CD4-positive, alpha-beta T cell treated with Interleukin-15 for 1 hour (primary cell): Measurements from ENCODE around the gene VSTM5.

Experiments
- DNase-seq: peaks from one replicate; pipeline ENCODE4 v3.0.0-alpha.2; 2020

Gene VSTM5

DNA sequence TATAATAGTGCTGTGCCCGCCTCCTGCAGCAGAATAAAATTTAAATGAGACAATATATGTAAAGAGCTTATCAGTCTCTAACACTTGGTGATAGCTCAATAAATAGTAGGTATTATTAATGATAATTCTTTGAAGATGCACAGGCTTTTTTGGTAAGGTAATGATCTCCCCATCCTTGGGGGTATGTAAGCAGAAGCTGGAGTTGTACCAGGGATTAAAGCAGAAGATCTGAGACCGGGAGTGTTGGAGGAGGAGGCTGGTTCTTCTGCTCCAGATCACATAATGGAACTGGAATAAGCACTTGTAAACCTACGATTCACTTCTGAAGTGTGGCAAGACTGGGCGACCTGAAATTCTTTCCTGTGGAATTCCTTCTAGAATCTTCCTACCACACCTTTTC lies 8.4 kb downstream of the VSTM5 start:
- DNase-seq = no peak

DNA sequence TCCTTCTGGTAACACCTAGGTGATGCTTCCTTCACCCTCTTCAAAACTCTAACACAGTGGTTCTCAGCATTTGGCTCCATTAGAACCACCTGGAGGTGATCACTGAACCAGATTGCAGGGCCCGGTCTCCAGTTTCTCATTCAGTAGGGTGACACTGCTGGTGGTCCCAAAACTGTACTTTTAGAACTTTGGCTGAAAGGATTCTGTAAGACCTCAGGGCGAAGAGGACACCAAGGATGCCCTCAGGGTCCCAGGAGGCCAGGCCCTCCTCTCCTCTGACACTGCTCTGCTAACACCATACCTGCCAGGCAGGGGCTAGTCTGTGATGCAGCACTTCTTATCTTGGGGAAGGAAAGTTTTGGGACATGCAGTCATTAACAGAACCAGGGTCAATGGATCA lies 9.0 kb downstream of the VSTM5 start:
- no peak for DNase-seq

DNA sequence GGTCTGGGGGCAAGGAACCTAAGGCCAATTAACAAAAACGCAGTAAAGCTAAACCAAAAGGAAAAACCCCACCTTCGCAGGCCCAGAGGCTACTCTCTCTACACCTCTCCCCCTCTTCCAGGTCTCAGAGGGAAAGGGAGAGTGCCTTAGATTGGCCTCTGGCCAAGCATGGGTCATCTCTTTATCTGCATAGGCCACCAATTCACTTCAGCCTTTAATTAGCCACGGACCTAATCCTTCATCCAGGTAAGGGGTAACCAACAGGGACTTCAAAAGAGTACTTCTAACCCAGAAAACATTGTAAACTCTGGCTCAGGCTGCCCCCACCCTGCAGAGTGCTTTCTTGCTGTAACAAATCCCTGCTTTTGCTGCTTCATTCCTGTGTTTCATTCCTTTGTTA lies 9.4 kb downstream of the VSTM5 start:
- no peak for DNase-seq

DNA sequence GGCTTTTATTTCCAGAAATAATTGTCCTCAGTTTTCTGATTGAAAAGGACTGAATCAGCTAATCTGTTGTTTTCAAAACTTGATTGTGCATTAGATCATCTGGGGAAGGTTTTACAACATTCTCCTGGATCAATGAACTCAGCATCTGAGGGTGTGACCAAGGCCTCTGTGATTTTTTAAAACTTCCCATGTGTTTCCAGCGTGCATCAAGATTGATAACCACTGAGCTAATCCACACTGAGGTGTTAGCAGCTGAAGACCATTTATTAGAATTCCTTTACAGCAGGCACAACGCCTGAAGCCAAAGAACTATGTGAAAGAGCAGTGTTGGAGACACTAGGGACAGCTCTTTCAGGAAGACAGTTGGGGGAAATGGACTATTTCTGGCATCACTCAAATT lies 10.2 kb downstream of the VSTM5 start:
- DNase-seq = no peak

DNA sequence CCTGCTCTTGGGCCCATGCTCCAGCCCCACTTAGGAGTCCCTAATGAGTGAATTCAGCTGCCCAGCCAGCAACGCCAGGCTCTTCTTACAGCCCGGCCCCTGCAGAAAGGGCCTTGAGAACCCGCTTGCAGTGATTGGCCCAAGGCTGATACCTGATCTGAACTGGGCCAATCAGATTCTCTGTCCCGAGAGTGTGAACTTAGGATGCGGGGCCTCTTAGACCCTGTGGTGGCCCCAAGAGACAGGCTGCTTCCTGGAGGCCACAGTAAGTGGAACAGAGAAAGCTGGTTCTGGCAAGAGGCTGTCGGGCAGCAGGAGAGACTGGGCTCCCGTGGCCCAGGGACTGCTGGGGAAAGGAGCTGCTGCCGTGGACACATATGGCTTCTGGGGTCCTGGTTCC lies 11.5 kb downstream of the VSTM5 start:
- no peak for DNase-seq

DNA sequence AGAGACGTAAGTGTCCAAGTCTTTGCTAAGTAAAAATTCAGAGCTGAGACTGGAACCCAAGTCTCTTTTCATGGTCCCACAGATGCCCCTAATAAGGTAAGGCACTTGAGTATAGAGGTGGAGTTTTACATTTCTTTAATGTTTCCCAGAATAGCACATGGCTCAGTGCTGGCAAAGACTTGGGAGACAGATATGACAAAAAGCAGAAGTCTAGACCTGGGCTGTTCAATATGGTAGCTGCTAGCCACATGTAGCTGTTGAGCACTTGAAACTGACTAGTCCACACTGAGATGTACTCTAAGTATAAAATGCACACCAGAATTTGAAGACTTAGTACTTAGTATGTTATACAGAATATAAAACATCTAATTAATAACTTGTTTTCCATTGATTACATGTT lies 17.6 kb downstream of the VSTM5 start:
- DNase-seq = no peak

DNA sequence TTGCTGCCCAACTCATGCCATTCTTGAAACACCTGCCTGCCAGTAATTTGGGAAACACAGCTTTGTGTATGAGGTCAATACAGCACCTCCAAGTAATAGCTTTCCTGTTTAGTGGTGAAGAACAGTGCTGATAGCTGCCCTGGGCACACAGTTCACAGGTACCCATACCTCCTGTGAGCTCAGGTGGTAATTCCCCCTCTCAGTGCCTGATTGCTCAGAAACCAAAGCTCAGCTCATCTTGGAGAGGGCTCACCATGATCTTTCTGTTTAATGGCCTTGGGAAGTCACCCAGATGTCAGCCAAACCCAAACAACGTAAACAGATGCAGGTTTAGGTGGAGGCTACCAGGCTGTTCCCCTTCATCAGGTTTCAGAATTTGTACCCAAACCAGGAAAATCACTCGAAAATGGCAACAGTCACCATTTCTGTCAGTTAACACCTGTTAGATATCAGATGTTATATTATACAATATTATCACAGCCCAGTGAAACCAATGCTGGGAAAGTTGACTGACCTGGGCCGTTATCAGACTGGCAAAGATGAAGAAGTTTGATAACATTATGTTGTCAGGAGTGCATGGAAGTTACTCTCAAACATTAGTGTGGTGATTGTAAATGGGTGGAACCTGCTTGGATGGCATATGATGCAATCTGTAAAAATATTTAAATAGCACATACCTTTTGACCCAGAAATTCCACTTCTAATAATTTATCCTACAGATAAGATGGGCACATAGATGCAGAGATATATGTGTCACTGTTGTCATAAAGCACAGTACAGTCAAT lies 18.9 kb downstream of the VSTM5 start:
- DNase-seq = no peak

DNA sequence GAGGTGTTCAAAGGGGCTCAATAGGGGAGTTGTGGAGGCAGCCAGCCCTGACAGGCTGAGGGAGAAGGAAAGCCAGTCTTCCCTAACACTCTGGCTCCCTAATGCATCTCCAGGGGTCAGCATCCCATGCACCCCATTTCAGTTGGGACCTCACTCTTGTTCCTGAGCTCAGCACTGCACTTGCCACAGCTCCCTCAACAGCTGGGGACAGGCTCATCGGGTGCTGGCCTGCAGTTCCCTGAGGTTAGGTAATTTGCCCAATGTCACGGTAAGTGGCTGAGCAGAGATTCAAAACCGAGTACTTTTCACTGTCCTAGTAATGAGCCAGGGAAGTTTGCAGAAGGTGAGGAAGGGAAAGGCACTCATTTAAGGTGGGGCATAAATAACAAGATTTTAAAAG lies 20.8 kb downstream of the VSTM5 start:
- DNase-seq = no peak

DNA sequence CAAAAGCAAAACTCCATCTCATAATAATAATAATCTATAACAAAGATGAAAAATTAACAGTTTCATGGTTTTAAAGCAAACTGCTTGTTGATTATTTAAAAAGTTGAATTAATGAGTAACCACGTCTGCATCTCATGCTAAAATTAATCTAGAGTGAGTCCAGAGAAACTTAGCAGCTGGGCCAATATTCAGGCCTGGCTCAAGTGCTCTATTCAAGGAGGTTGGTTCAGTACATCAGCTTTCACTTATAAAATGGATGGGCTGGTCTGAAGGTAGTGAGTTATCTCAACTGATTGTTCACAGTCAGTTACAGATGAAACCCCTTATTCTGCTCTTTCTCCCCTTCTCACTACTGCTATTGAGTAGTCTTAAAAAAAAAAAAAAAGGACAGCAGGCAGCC lies 23.1 kb downstream of the VSTM5 start:
- DNase-seq = no peak

DNA sequence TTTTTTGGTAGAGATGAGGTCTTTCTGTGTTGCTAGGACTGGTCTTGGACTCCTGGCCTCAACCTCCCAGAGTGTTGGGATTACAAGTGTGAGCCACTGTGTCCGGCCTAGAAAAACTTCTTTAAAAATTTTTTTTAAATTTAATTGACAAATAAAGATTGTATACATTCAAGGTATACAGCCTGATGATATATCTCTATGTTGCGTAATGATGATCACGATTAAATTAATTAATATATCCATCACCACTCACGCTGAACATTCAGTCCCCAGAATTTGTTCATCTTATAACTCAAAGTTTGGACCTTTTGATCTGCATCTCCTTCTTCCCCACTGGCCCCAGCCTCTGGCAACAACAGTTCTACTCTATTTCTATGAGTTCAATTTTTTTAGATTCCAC lies 27.2 kb downstream of the VSTM5 start:
- no peak for DNase-seq

DNA sequence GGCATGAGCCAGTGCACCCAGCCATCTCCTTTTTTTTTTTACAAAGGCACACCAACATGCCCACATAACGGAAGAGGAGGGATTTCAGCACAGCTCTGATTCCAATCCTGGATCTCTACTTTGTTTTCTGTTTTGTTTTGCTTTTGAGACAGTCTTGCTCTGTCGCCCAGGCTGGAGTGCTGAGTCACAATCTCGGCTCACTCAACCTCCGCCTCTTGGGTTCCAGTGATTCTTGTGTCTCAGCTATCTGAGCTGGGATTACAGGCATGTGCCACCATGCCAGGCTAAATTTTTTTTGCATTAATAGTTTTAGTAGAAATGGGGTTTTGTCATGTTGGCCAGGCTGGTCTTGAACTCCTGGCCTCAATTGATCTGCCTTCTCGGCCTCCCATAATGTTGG lies 28.1 kb downstream of the VSTM5 start:
- DNase-seq = no peak

DNA sequence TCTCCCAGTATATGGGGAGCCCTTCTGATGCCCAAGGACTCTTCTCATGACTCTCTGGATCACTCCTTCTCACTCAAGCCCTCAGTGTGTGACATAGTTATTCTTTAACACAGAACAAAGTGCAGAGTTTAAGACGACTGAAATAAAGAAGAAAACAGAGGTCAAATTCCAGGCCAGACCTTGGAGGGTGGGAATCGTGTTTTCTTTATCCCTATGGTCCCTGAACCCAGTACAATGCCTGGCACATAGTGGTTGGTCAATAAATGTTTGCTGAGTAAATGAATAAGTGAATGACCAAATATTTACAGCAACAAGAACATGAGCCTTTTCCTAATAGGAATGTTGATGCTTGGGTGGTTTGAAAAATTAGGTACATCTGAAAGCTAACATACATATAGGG lies 28.8 kb downstream of the VSTM5 start:
- no peak for DNase-seq

DNA sequence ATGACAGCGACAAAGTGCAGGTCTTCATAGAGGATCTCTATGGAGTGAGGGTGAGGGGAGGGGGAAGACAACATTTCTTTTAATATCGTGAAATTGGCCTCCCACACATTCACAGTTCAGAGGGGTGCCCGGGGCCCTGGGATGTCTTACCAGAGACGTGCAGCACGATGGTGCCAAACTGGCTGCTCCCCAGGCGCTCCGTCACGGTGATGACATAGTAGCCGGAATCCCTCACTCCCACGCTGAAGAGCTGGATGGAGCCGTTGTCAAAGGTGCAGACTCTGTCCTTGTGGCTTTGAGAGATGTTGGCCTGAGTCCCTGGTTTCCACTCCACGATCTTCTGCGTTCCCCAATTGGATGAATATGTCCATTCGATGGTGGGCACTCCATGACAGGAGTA lies 29.6 kb downstream of the VSTM5 start:
- no peak for DNase-seq

DNA sequence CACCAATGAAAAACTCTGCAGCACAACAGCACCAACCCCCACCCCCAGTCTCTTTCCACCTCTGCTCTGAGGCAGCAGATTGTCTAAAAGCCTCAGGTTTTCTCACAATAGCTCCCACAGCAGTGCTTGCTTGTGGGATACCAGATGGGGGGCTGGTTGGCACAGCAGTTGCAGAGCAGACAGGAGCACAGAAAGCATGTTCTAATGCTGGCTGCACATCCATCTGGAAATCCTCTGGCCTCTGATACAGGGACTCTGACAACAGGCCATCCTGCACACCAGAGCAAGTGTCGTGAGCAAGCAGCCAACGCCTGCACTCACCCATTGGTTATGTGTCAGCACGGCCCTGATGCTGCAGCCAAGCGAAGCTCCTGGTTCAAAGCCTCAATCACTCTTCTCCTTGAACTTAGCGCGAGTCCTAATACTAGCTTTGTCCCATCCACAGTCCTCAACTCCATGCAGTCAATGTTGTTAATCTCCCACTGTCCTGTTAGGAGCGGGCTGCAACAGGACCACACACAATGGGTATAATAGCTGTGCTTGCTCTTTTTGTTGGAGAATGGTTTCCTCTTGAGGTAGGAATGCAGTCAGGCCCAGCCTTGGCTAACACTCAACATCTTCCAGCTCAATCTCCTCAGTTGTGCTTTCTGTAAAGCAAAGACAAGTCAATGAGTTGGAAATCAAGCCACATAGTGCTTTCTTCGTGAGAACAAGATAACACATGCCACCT lies 30.3 kb downstream of the VSTM5 start:
- DNase-seq = no peak

DNA sequence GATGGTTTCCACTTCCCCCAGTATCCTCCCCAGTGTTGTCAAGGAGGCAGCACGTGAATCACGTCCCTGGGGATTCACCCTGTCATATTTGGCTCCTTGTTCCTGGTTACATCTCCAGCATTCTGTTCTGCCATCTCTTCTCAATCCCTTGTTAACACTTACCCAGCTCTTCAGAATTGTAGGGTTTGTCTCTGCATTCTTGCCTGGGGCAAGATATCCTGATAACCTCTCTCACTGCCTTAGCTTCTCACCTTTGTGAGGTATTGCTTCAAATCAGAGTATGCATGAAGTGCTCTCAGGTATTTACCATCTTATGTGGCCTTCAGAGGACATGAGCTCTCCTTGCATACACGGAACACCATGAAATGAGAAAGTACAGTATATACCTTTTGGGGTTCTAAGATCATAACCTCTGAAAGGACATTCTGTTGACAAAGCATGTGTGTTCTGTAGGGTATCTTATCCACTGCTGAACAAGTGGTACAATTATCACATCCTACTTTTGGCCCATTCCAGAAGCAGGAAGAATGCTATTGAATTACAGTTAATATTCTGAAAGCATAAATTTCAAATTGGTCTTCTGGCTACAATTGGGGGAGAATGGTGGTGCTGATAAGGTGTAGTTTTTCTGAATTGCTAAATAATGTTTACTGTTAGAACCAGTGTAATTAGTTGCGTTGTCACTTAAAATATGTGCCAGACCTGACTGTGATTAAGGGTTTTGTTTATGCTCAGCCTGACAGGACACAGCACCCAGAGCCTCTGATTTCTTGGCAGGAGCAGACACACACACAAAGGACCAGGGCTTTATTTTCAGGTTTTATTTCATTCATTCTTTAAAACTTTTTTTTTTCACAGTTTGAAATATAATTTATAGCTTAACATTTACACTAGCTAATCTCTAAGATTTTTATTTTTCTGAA lies 32.7 kb downstream of the VSTM5 start:
- no peak for DNase-seq

DNA sequence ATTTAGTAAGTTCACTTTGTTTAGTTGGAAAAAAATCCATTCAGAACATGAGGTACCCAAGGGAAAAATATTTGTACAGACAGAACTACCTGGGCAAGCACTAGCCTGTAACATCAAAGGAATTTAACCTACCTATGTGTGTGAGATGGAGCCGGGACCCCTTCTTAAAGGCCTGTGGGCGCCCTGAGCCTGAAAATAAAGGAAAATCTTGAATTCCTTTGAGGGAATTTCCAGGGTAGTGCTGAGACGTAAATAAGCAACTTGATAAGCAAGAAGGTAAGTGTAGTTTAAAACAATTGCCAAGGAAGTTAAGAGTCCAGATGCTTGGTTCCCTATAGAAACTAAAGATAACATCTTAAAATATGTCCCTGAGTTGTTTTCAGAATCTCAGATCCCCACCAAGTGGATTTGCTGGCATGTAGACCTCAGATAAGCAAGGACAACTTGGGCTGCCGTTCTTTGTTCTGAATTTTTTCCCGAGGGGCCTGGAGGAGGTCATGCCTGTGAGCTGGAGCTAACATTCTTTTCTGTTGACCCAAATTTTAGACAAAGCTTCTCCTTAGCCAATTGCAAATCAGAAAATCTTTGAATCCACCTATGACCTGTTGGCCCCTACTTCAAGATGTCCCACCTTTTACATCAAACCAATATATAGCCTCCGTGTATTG lies 35.3 kb downstream of the VSTM5 start:
- no peak for DNase-seq

DNA sequence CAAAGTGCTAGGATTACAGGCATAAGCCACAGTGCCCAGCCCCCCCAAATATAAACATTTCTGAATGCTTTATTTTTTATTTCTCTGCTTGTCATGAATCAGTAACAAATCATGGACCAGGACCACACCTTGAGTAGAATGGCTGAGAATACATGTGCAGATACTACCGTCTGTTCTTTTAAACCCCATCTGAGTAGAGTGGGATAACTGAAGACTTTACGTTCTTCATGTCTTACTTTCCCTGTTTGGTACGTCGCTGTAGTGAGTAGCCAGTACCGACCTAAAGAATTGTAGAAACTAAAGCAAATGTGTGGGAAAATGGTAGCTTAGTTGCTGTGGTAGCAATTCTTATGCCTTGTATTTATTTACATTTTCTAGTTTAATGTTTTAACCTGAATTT lies 36.4 kb downstream of the VSTM5 start:
- no peak for DNase-seq

DNA sequence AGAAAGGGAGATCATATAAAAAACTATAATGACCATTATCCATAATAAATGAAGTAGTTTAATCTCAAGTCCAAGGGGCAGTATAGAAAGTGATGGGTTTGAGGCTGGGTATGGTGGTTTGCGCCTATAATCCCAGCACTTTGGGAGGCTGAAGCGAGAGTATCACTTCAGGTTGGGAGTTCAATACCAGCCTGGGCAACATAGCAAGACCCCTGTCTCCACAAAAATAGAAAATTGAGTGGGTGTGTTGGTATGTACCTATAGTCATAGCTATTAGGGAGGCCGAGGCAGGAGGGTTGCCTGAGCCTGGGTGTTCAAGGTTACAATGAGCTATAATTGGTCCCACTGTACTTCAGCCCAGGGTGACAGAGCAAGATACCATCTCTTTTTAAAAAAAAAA lies 42.4 kb downstream of the VSTM5 start:
- no peak for DNase-seq

DNA sequence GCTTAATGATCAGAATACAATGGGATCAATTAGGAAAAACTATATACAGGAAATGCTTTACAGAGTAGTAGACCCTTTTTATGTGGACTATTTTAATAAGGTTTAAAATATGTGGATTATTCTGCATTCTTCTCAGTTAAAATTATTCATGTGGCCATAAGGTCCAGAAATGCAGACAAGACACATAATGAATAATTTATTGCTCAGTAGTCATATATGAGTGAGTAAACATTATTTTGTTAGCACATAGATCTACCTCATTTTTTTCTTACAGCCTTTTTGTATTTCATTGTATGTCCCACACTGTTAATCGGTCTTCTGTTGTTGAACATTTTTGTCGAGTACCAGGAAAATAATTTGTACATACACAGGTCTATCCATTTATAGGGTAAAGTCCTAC lies 45.5 kb downstream of the VSTM5 start:
- DNase-seq = no peak

DNA sequence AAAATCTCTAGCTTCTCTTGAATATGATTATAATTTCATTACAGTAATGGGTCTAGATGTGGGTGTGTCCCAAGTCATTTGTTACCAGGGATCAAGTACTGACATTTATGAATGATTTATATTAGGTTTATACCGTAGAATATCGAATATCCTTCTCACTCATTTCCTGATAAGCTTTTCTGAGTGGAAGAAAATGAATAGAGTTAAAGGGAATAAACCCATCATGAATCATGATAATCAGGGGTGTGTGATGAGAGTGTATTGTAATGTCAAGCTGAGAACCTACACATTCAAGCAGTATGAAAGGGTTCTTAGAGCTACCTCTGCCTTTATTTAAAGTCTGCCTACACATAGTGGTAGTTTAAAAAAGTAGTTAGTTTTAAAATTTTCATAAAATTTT lies 49.1 kb downstream of the VSTM5 start:
- no peak for DNase-seq

DNA sequence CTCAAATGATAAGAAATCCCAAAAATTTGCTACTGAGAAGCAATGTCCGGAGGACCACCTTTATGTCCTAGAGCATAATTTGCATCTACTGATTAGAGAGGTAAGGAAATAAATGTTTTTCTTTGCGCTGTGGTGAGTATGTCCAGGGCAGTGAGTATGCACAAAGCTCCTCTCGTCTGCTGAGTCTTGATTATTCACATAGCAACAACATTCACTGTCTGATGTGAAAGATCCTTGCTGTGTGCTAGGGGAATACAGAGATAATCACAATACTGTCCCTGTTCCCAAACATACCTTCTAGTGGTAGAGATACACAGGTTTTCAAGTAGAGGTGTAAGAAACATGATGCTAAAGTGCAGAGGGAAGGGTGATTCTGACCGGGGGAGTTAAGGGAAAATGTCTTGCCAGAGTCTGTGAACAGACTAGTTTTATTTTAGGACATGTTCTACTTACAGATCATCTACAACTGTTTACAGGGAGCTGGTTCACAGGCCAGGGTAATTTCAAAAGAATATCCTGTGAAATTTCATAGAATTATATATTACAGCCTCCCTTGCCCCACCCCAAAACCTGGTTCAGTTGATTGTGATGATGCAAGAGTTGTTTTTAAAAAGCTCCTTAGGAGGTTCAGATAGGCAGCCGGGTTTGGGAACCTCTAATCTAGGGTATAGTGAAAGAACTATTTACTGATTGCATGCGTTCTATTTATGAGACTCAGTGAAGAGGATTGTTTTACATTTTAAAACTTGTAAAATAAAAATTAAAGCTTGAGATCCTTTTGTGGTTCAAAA lies 53.8 kb downstream of the VSTM5 start:
- no peak for DNase-seq

DNA sequence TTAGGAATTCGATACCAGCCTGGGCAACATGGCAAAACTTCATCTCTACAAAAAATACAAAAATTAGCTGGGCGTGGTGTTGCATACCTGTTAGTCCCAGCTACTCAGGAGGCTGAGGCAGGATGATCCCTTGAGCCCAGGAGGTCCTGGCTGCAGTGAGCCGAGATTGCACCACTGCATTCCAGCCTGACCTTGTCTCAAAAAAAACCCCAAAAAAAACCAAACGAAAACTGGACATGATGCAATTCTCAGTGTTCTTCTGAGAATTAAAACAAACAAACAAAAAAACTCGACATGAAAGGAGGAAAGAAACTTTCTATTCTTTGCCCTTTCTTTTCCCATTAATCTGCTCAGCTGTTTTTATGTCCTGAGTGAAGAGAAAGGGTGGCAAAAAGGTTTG lies 58.9 kb downstream of the VSTM5 start:
- DNase-seq = no peak
